DND-41 (cell line): ENCODE results near the gene TRIM29.

Experiments
- EZH2 ChIP-seq: IDR thresholded peaks from 3 replicates; pipeline ENCODE4 v1.6.1; 2012; ENCODE audit warnings: borderline replicate concordance, low read depth, mild to moderate bottlenecking, moderate library complexity, low read length, inconsistent platforms; ENCODE audit not compliant: severe bottlenecking
- TF ChIP-seq, protein P1 (sequence below): IDR thresholded peaks from 2 replicates; pipeline ENCODE4 v1.5.1; 2012; ENCODE audit warnings: borderline replicate concordance, low read length, moderate library complexity, mild to moderate bottlenecking; ENCODE audit not compliant: poor library complexity, severe bottlenecking; ENCODE audit errors: extremely low read depth

- TF ChIP-seq, protein P1, sequence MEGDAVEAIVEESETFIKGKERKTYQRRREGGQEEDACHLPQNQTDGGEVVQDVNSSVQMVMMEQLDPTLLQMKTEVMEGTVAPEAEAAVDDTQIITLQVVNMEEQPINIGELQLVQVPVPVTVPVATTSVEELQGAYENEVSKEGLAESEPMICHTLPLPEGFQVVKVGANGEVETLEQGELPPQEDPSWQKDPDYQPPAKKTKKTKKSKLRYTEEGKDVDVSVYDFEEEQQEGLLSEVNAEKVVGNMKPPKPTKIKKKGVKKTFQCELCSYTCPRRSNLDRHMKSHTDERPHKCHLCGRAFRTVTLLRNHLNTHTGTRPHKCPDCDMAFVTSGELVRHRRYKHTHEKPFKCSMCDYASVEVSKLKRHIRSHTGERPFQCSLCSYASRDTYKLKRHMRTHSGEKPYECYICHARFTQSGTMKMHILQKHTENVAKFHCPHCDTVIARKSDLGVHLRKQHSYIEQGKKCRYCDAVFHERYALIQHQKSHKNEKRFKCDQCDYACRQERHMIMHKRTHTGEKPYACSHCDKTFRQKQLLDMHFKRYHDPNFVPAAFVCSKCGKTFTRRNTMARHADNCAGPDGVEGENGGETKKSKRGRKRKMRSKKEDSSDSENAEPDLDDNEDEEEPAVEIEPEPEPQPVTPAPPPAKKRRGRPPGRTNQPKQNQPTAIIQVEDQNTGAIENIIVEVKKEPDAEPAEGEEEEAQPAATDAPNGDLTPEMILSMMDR: no peak
- TF ChIP-seq EZH2: no peak
These were observed 42.4 kb downstream of the TRIM29 start for GRCh38 chr11:120095516-120095915.
